GM12873 (cell line): Measurements from ENCODE around the gene ABHD6.

Source experiments
- TF ChIP-seq, protein P1 (sequence below): IDR thresholded peaks from 2 replicates; pipeline ENCODE4 v1.5.1; 2012; ENCODE audit warnings: low read depth, mild to moderate bottlenecking, moderate library complexity, low read length, control low read depth; ENCODE audit not compliant: insufficient read depth; ENCODE audit errors: missing control alignments

ABHD6 gene

DNA sequence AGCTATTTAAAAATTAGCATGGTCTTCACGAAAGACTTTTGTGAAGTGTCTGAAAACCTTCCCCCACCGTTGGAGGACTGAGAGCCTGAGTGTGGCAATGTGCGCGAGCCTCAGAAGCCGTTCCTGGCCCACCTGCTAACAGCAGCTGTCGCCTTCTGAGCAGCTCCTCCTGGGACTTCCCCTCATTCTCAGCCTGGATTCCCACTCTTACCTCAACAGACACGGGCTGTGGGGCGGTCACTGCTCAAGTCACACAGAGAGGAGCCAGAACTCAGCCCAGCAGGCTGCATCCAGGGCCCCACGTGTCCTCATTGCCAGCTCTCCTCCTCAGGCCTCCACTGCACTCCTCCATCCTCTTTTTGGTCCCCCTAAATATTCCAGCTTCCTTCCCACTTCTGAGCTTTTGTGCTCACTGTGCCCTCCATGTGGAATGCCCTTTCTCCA lies 34.7 kb upstream of the ABHD6 start:
- TF ChIP-seq, protein P1, sequence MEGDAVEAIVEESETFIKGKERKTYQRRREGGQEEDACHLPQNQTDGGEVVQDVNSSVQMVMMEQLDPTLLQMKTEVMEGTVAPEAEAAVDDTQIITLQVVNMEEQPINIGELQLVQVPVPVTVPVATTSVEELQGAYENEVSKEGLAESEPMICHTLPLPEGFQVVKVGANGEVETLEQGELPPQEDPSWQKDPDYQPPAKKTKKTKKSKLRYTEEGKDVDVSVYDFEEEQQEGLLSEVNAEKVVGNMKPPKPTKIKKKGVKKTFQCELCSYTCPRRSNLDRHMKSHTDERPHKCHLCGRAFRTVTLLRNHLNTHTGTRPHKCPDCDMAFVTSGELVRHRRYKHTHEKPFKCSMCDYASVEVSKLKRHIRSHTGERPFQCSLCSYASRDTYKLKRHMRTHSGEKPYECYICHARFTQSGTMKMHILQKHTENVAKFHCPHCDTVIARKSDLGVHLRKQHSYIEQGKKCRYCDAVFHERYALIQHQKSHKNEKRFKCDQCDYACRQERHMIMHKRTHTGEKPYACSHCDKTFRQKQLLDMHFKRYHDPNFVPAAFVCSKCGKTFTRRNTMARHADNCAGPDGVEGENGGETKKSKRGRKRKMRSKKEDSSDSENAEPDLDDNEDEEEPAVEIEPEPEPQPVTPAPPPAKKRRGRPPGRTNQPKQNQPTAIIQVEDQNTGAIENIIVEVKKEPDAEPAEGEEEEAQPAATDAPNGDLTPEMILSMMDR, result no peak

DNA sequence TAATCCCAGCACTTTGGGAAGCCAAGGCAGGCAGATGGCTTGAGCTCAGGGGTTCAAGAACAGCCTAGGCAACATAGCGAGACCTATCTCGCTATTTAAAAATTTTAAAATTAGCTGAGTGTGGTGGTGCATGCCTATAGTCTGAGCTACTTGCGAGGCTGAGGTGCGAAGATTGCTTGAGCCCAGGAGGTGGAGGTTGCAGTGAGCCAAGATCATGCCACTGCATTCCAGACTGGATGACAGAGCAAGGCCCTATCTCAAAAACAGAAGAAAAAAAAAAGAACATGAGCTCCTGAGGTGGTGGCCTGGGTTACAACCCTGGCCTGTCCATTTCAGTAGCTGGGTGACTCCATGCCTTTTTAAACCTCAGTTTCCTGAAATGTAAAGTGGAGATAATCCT lies 34.1 kb upstream of the ABHD6 start:
- TF ChIP-seq, protein P1, result no peak

DNA sequence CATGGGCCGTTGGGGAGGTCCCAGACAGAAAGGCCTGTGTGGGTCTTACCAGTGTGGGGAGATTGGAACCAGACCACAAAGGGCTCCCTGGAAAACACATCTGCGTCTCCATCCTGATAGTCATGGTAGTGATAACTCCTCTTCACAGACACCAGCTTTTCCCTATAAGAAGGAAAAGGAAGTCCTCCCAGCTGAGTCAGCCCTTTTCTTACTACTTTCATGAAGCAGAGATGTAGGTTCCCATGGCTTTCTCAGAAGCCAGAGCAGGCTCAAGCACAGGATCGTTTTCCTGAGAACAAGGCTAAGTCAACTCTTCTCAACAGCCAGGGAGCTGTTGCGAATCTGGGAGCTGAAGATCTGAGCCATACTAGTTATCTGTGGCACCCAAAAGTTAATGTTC lies 32.9 kb upstream of the ABHD6 start:
- TF ChIP-seq, protein P1, result no peak

DNA sequence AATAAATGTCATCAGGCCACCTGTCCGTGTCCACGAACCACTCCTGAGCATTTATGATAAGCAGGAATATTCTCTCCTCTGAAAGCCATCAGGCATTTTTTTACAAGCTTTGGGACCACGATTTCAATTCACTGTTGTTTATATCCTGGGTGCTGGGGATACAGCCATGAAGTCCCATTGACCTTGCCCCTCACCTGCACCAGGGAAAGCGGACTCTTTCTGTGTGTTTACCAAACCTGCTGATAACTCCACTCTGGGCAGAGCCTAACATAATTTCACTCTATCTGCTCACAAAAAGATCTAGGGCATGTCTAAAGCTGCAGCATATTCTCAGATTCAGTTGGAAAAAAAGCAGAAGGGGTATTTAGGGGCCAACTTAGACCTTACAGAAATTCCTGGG lies 31.6 kb upstream of the ABHD6 start:
- TF ChIP-seq, protein P1, result no peak

DNA sequence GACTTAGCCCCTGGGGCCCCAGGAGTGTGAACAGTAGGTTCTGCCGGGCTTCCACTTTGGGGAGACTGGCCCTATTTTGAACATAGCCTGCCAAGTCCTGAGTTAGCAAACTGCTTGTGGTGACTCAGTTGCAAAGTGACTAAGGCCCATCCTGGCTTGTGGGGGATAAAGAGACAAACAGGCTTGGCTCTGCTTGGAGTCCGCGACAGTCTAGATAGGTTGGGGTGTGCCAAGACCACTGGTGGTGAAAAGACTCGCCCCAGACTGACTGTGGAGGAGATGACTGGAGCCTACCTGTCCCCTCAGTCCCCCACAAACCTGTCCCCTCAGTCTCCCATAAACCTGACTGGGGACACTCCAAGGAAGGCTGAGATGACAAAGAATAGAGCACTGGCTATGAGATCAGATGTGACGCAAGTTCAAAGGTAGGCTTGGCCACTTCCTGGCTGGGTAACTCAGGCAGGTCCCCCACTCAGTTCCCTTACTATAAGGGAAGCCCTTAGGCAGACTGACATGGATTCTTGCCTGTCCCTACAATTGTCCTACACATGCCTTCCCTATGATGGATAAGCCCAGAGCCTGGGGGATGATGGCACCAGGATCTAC lies 31.1 kb upstream of the ABHD6 start:
- TF ChIP-seq, protein P1, result no peak

DNA sequence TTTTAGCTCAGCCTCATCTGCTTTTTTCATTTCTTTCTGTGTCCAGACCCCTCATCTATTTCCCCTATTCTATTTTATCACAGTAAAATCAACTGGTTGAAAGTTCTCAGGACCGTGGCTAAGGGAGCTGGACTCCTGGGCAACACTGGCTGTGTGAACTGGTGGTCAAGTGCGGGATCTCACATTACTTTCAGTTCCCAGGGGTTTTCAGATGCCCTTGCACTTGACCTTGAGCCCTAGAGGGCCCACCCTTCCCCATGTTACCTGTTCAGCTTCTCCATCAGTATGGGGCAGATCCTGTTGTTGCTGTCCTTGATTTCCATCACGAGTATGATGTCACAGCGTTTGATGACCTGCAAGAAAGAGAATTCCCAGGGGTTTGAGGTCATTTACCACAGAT lies 29.6 kb upstream of the ABHD6 start:
- TF ChIP-seq, protein P1, result no peak

DNA sequence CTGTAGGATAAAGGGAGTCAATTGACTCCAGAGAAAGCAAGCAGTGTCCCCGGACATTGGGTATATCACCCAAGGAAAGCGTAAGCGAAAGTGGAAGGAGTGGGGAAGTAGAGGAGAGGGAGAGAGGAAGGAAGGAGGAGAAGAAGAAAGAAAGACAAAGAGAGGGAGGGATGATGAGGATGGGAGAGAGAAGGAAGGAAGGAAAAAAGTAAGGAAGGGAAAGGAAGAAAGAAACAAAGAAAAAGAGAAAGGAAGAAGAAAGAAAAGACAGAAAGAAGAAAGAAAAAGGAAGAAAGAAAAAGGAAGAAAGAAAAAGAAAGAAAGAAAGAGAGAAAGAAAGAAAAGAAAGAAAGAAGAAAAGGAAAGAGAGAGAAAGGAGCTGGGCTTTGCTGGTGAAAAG lies 27.7 kb upstream of the ABHD6 start:
- TF ChIP-seq, protein P1, result no peak
